Heart left ventricle (tissue), 13 donors: ENCODE results near the gene LUZP2.

Source experiments
- CTCF ChIP-seq, 12 donors: fragments of 200-600 bp; sonication (generic) in 4 of 12; IDR thresholded peaks; one replicate each; pipeline versions ENCODE4 v1.5.0 to v1.8.0; 2018 to 2022; ENCODE audit warnings: antibody characterized with exemption in 12 of 12, mild to moderate bottlenecking in 5 of 12
- POLR2A ChIP-seq, 2 donors: fragments of 450-650 bp; IDR thresholded peaks; one replicate each; pipeline ENCODE4 v1.6.1; 2017; ENCODE audit warnings: antibody characterized with exemption in 2 of 2, mild to moderate bottlenecking in 2 of 2, moderate library complexity in 2 of 2
- donor health status: ischemic (EF 13 %, LVEDD 7.1; RV severe dilation, severe dysfunction).
- donor health status: DM: no; HTN: yes; CAD: no.
- donor health status: DM: no; HTN: no; CAD: no.
- donor health status: ischemic (EF 25% LVEDD 6.9; RV normal size, moderate dysfunction).
- donor health status: ischemic (EF 25% LVEDD 5.7; RV mildly dilated, moderate dysfunction).
- donor health status: ischemic (EF 35%, LVEDD 5.7; RV mildly dilated, moderate dysfunction).
- donor health status: nonischemic (EF 11% LVEDD 7.7; RV severe dilation, severe dysfunction).
- donor health status: DM: yes; HTN: yes; CAD: no.
- donor health status: PGD.
- donor health status: ischemic (EF 29% LVEDD 5.4; RV normal size, mild dysfunction).
- donor health status: nonischemic (EF 23%, LVEDD 6.1; RV moderate dilation, normal function).

- TF ChIP-seq CTCF (IDR thresholded peaks at IDR 0.05): no peak
- no peak for TF ChIP-seq POLR2A (IDR thresholded peaks at IDR 0.05)
Observed at GRCh38 chr11:24819863-24820434, 323.1 kb downstream of the LUZP2 start.
